Activated gamma-delta T cell treated with Interleukin-2 at 50 U/mL for 16 hours (primary cell): ENCODE measurements around the gene IQCN.
A peak's percentile ranks its signal among the peaks of the same experiment; 100 is the strongest.
"Not testable (repeated sequence)": the region's sequence is repeated elsewhere in the genome, so short reads cannot be mapped to it uniquely, and the experiment has no call there.

Experiments
- DNase-seq: peaks from one replicate; pipeline ENCODE4 v3.0.0-alpha.2; 2020

The IQCN gene

GRCh38 chr19:18229474-18229873, 44.8 kb downstream of the IQCN start:
- DNase-seq: no peak

GRCh38 chr19:18227781-18228271, 46.4 kb downstream of the IQCN start:
- DNase-seq: no peak

- DNase-seq: no peak
Observed at GRCh38 chr19:18226956-18227780, 47.1 kb downstream of the IQCN start.

GRCh38 chr19:18225702-18226468, 48.4 kb downstream of the IQCN start, which contains the start of gene PDE4C:
Gene PDE4C (minus strand): TSS chr19:18226438. CDS start chr19:18226415, 23 bp downstream.
- no peak for DNase-seq

DNA sequence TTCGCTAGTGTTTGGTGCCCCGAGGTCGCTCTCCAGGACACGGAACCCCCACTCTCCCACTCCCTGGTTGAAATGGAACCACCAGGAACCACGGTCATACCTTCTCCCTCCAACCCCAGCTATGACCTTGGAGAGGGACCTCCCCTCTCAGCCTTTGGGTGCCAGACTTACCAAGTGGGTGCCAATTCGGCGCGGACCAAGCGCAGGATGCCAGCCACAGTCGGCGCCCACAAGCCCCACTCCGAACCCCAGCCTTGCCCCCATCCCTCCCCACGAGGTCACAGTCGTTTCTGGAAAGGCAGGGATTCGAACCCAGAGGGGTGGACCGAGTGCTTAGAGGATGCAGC, 48.9 kb downstream of the IQCN start:
- no peak for DNase-seq

DNA sequence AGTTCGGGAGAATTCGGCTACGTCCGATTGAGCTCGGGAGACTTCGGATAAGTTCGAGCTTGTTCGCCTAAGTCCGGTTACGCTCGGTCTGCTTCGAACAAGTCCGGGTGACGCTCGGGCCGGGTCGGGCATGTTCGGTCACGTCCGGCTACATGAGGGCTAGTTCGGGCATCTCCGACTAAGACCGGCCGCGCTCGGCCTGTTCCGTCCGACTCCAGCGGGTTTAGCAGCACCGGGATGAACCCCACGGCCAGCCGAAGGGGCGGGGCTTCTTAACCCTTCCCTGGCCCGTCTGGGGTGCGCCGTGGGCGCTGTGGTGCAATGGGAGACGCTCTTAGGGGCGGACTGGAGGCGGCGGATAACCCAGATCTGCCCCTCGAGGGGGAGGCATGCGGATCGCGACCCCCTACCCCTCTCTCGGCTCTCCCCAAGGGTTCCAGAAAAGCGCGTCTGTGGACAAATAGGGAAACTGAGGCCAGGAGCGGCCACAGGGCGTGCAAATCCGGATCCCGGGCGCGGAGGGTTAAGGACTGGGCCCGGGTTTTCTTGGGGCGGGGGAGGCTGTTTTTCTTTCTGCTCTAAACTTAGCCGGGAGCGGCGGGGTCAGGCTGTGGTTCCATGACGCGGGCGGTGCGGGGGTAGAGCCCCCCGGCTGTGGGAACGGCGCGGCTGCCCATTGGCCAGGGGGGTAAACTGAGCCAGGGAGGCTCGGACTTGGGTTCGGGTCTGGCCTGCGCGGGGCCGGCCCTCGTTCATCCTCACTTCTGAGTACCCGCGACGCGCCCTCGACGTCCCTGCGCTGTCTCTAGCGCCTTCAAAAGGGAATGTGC, 49.5 kb downstream of the IQCN start:
- DNase-seq: peak; percentile 73

GRCh38 chr19:18223860-18224524, 50.3 kb downstream of the IQCN start:
- no peak for DNase-seq

- no peak for DNase-seq
Observed at GRCh38 chr19:18221815-18222725, 52.2 kb downstream of the IQCN start.

DNA sequence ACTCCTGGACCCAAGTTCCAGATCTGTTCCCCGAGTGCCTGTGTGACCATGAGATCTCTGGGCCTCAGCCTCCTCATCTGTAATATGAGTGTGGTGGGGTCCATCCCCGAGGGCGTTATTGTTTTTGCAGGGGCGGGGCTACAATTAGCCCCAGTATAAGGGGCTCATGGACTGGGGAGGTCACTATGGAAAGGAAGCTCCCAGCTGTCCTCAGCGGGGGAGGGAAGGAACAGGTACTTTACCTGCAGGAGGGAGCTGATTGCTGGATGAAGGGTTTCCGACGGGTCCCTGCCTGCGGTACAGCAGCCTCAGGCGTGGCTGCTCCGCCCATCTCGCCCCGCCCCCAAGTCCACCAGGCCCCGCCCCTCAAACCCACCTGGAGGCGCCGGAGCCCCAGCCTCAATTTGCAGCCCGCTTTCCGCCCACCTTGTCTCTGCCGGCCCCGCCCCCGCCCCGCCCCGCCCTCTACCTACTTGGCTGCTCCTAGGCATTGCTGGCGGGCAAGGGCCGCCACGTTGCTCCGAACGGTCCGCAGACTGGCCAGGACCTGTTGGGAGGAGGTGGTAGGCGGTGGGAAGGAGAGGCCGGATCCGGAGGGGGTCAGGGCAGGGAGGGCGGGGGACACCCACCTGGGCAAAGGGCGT, 53.5 kb downstream of the IQCN start:
- DNase-seq: no peak

DNA sequence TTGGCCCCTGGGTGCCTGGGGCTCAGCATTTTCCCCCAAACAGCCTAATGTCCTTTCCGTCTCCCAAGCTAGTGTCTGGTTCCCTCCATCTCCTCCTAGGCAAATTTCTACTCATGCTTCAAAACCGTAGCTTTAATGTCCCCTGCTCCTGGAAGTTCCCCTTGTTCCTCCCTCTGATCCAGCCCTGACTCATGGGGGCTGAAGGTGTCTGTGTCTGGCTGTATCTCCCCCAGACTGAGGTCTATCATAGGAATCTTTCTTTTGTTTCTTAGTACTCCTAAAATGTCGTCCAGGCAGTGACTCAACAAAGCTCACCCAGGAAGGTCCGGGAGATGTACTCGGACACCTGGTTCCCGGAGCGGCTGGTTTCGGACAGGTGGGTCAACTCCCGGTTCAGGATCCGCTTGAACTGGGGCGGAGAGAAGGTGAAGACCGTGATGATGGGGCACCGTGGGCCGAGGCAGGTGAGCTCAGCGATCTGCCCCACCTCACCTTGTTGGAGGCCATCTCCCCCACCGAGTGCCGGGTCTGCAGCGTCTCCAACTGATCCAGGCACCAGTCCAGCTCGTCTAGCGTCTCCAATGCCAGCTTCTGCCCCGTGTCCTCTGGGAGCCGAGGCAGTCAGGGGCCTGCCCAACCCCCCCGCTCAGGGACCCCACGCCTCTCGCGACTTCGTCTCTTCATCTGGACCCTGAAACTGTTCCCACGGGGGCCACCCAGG, 54.2 kb downstream of the IQCN start:
- DNase-seq: no peak

DNA sequence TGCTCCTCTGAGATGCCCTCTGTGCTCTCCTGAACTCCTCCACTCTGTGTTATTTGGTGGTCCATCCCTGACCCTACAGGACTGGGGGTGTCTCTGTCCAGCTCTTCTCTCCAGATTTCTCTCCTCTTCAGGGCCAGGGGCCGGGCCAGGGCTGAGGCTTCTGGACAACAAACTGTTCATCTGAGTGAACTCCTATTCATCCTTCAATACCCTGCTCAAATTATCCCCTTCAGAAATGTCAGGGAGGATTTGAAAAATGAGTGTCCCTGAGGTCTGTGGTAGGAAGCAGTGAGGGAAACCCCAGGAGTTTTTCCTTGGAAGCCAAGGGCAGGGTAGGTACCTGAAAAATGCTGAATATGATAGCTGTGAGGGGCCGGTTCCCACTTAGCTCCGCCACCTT, 55.7 kb downstream of the IQCN start:
- DNase-seq: no peak

DNA sequence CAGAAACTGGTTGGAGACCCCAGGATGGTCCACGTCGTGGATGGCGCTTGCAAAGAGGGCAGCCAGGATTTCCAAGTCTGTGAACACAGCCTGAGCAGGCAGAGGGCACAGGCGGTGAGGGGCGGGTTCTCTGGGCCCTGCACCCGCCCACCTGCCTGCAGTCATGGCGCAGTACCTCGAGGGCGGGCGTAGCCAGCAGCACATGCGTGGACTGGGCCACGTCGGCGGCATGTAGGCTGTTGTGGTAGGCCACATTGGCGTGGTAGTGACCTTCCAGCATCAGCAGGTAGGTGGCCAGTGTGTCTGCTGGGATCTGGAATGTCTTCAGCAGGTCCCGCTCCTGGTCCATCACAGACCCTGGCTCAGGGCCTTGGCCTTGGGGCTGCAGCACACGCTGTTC, 56.1 kb downstream of the IQCN start:
- no peak for DNase-seq

GRCh38 chr19:18216789-18217188, 57.5 kb downstream of the IQCN start:
- no peak for DNase-seq

DNA sequence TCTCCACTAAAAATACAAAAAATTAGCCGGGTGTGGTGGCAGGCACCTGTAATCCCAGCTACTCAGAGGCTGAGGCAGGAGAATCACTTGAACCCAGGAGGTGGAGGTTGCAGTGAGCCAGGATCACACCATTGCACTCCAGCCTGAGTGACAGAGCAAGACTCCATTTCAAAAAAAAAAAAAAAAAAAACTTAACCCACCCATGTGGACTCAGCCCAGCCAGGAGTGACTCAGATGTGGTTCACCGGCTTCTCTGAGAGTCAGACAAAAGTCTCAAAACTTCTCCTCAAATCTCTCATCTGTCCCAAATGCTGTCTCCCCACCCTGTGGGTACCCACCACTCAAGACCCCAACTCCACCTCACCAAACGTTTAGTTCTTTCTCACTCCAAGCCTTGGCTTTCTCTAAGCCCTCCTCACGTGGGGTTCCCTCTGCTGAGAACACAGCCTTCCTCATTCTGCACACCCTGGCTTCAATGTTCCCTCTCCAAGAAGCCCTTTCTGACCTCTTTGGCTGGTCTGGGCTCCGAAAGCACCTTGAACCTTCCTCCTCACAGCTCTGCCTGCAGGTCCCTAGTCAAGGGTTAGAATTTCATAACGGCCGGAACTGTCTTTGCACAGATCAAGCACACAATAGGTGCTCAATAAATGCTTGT, 59.3 kb downstream of the IQCN start:
- DNase-seq: no peak

DNA sequence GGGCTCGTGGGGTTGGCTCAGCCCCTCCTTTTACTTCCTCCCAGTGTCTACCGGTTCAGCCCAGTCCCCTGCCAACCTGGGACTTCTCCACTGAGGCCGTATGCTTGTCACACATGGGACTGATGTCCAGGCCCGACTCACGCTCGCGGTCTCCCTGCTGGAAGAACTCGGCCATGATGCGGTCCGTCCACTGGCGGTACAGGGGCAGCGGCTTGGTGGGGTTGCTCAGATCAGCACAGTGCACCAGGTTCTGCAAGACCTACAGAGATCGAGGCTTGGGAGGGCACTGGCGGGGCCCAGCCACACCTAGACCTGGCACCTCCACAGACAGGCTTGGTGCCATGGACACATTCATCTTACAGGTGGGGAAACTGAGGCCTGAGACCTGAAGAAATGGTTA, 62.6 kb downstream of the IQCN start:
- DNase-seq: no peak

- not testable (repeated sequence) for DNase-seq
Observed at GRCh38 chr19:18209912-18210311, 64.3 kb downstream of the IQCN start.

DNA sequence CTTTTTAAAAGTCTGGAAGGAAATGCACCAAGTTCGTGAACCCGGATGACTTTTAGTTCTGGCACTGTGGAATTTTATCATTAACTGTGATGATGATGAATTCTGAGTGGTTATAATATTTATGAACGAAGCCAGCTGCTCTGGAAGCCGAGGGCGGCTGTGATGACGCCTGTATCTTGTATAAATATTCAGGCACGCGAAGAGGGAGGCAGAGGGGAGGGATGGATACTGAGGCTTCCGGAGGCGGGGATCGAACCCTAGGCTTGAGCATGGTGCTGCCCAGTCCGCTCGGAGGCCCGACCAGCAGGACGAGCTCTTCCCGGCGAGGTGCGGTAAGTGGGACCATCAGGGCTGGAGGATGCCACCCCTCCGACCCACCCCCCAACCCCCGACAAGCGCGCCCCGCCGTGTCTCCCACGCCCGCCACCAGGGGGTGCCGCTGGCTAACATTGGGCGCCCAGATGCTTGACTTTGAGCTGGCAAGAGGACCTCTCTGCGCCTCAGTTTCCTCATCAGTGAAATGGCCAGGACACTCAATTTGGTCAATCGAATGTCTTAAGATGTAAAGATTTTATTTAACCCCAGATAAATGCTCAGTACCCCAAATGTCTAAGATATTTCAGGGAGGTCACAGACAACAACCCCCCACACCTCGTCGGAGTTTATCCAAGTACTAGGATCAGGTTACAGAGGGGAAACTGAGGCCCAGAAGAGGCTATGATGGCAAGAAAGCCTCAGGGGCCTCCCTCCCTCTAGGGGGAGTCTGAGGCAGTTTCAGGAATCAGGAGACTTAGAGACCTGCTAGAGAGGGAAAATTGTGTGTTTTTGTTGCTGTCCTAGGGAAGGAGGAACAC, 65.9 kb downstream of the IQCN start:
- peak; percentile 48 for DNase-seq
